ENCODE results near the gene METTL4. TPM values are rescaled to one million over a fixed set of nuclear protein-coding genes. Genes with fewer than 3 reads are reported as not detected.

METTL4 gene
- total and polyA plus RNA-seq, 7 donors: 4.2 to 9.6 (median 5.8) TPM

DNA sequence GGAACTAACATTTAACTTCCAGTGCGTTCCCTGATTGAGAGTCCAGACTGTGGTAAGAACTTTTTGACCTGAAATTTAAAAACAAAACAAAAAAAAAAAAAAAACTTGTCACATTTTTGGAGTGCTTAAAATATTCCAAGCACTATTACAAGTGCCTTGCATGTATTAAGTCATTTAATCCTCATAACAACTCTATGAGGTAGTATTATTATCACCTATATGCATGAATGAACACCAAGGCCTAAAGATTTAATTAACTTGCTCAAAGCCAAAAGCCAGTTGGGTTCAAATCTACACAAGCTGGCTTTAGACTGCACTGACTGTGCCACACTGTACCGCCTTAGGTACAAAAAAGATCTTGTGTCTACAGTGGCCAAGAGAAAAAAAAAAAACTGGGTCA lies 35.2 kb downstream of the METTL4 start:
- TF ChIP-seq EP300 (IDR thresholded peaks at IDR 0.05): no peak
- TF ChIP-seq POLR2A (IDR thresholded peaks at IDR 0.05): no peak
- no peak for TF ChIP-seq POLR2AphosphoS5 (IDR thresholded peaks at IDR 0.05)
- TF ChIP-seq, protein P1, sequence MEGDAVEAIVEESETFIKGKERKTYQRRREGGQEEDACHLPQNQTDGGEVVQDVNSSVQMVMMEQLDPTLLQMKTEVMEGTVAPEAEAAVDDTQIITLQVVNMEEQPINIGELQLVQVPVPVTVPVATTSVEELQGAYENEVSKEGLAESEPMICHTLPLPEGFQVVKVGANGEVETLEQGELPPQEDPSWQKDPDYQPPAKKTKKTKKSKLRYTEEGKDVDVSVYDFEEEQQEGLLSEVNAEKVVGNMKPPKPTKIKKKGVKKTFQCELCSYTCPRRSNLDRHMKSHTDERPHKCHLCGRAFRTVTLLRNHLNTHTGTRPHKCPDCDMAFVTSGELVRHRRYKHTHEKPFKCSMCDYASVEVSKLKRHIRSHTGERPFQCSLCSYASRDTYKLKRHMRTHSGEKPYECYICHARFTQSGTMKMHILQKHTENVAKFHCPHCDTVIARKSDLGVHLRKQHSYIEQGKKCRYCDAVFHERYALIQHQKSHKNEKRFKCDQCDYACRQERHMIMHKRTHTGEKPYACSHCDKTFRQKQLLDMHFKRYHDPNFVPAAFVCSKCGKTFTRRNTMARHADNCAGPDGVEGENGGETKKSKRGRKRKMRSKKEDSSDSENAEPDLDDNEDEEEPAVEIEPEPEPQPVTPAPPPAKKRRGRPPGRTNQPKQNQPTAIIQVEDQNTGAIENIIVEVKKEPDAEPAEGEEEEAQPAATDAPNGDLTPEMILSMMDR (IDR thresholded peaks at IDR 0.05): no peak
- Histone ChIP-seq H3K4me1 (peaks cover 0 to 12% (median 6%) of the 10 kb centered on the region in 4 donors), H3K36me3 (no peaks in the 10 kb centered on the region), H3K27ac (no peak overlapping the region), H3K27me3 (no peaks in the 10 kb centered on the region), H3K4me3 (no peak overlapping the region), H3K9me3 (no peaks in the 10 kb centered on the region)
- intact Hi-C loops (cut with DNase I): no loop called here
- no peak for DNase-seq
- 65 to 98% methylated on average over 2 of the region's 2 CpGs for WGBS, 2 donors

DNA sequence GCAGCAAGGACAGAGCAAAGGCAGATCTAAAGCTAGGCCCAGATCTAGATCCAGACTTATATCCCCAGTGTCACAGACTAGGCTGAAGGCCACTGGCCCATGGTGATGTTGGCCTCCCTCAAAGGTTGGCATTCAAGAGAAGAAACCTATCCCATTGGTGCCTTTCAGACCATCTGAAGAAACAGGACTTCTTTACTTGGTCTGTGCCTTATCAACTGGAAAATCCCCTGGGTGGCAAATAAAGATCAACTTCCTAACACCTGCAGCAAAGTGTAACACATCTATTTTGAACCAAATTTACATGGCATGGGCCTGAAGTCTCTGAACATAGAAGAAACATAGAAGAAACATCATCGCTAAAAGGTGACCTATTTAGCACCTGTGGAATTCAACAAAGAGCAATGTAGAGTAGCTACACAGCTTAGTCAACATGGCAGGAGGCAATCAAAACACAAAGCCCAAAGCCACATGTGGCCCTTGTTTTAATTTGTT lies 35.8 kb downstream of the METTL4 start:
- no peak for DNase-seq
- H3K4me3 ChIP-seq: no peak overlapping the region
- peaks cover 0 to 12% (median 6%) of the 10 kb centered on the region in 4 donors for H3K4me1 ChIP-seq
- no peaks in the 10 kb centered on the region for H3K36me3 ChIP-seq
- TF ChIP-seq POLR2A (IDR thresholded peaks at IDR 0.05) (no peak), EP300 (IDR thresholded peaks at IDR 0.05) (no peak), POLR2AphosphoS5 (IDR thresholded peaks at IDR 0.05) (no peak)
- TF ChIP-seq, protein P1 (IDR thresholded peaks at IDR 0.05): no peak
- H3K27me3 ChIP-seq: no peaks in the 10 kb centered on the region
- H3K9me3 ChIP-seq: no peaks in the 10 kb centered on the region
- intact Hi-C loops (cut with DNase I): no loop called here
- H3K27ac ChIP-seq: no peak overlapping the region
- 83 to 91% methylated on average over 1 of the region's 1 CpG for WGBS, 2 donors

DNA sequence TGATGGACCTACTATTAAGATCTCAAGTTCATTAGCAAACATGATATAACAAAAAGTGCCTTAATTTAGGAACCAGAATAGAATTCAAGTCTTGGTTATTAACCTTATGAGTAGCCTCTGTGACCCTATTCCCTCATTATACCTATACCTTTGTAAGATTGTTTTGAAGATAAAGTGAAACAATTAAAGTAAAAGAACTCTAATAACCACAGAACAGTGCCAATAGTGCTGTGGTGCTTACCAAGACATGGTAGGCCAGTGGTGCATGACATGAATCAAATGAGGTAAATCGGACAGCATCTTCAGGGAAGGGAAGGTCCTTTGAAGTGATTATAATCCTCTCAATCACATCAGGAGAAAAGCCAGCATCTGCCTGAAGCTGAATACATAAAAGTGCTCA lies 36.4 kb downstream of the METTL4 start:
- intact Hi-C loops (cut with DNase I): no loop called here
- peaks cover 0 to 12% (median 6%) of the 10 kb centered on the region in 4 donors for H3K4me1 ChIP-seq
- 84 to 96% methylated on average over 1 of the region's 1 CpG for WGBS, 2 donors

GRCh38 chr18:2532797-2533196 lies 38.5 kb downstream of the METTL4 start:
- Histone ChIP-seq H3K36me3 (no peaks in the 10 kb centered on the region), H3K27ac (no peak overlapping the region), H3K9me3 (no peaks in the 10 kb centered on the region), H3K4me3 (no peak overlapping the region), H3K4me1 (peaks cover 0 to 12% (median 5%) of the 10 kb centered on the region in 4 donors), H3K27me3 (no peaks in the 10 kb centered on the region)
- TF ChIP-seq, protein P1 (IDR thresholded peaks at IDR 0.05): no peak
- TF ChIP-seq EP300 (IDR thresholded peaks at IDR 0.05) (no peak), POLR2A (IDR thresholded peaks at IDR 0.05) (no peak), POLR2AphosphoS5 (IDR thresholded peaks at IDR 0.05) (no peak)
- DNase-seq: no peak
- intact Hi-C loops (cut with DNase I): no loop called here
- 95 to 97% methylated on average over 2 of the region's 2 CpGs for WGBS, 2 donors

More for the DNA sequence above, 36.4 kb downstream of the METTL4 start:
- Histone ChIP-seq H3K27me3 (no peaks in the 10 kb centered on the region), H3K27ac (no peak overlapping the region), H3K36me3 (no peaks in the 10 kb centered on the region), H3K9me3 (no peaks in the 10 kb centered on the region), H3K4me3 (no peak overlapping the region)
- TF ChIP-seq, protein P1 (IDR thresholded peaks at IDR 0.05): no peak
- TF ChIP-seq POLR2AphosphoS5 (IDR thresholded peaks at IDR 0.05) (no peak), POLR2A (IDR thresholded peaks at IDR 0.05) (no peak), EP300 (IDR thresholded peaks at IDR 0.05) (no peak)
- DNase-seq: no peak

DNA sequence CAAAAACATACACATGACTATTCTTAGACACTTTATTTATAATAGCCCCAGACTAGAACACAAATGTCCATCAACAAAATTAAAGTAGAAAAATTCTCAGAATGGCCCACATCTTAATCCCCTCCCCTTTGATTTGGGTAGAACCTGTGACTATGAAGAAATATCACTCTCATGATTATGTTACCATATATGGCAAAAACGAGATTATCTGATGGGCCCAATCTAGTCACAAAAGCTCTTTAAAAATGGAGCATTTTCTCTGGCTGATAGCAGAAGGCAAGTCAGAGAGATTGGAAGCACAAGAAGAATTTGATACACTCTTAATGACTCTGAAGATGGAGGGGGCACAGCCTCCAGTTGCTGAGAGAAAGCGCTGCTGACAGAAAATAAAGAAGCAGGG lies 39.6 kb downstream of the METTL4 start:
- Histone ChIP-seq H3K9me3 (no peaks in the 10 kb centered on the region), H3K4me1 (peaks cover 0 to 2% (median under 1%) of the 10 kb centered on the region in 4 donors), H3K36me3 (no peaks in the 10 kb centered on the region), H3K27ac (no peak overlapping the region), H3K4me3 (no peak overlapping the region), H3K27me3 (no peaks in the 10 kb centered on the region)
- 92 to 93% methylated on average over 2 of the region's 2 CpGs for WGBS, 2 donors
- TF ChIP-seq EP300 (IDR thresholded peaks at IDR 0.05) (no peak), POLR2A (IDR thresholded peaks at IDR 0.05) (no peak), POLR2AphosphoS5 (IDR thresholded peaks at IDR 0.05) (no peak)
- TF ChIP-seq, protein P1 (IDR thresholded peaks at IDR 0.05): no peak
- no peak for DNase-seq
- intact Hi-C loops (cut with DNase I): no loop called here
